ENCODE results near the gene BOK. TPM values are rescaled to one million over a fixed set of nuclear protein-coding genes. Genes with fewer than 3 reads are reported as not detected.
"Not testable (repeated sequence)": the region's sequence is repeated elsewhere in the genome, so short reads cannot be mapped to it uniquely, and the experiment has no call there.

Gene BOK
- polyA plus RNA-seq, 3 donors: 0.05 TPM; not detected in 2

DNA sequence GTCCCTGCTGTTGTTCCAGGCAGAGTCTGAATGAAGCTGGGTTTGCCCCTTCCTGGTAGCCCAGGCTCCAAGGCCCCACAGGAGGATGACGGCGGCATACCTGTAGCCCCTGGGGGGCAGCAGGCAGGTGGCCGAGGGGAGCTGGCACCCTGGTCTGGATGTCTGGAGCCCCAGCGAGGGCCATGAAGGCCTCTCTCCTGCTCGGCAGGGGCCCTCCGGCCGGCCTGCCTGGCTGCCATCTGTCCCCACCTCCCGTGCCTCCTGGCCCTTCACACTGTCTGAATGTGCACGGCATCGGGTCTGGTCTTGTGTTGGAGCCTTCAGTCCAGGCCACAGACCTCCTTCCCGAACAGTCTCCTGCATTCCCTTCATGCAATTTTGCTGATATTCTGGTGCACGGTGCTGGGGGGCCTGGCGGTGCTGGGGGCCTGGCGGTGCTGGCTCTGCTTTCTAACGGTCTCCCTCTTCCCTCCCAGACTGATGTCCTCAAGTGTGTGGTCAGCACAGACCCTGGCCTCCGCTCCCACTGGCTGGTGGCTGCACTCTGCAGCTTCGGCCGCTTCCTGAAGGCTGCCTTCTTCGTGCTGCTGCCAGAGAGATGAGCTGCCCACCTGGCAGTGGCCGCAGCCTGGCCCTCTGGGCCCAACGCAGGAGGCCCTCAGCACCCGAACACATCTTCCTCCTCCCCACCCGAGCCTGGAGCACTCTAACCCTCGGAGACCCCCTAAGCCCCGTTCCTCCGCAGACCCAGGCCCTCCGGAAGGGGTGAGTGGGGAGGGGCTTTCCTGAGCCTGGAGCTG, 13.5 kb downstream of the BOK start:
- H3K79me2 ChIP-seq (ENCODE audit: insufficient read depth, low read length): no peaks in the 10 kb centered on the region
- H3K9me3 Mint-ChIP-seq: peaks cover 0 to 3% (median 2%) of the 10 kb centered on the region in 7 donors
- WGBS (ENCODE audit: insufficient coverage): 97% methylated on average over 21 of the region's 27 CpGs
- peaks cover 0 to 6% (median 1%) of the 10 kb centered on the region in 3 donors for H3K27me3 Mint-ChIP-seq (ENCODE audit: low read depth in 3 of 3)
- peaks cover 0 to 2% of the 10 kb centered on the region in 2 donors for H3K36me3 Mint-ChIP-seq
- H3K4me1 Mint-ChIP-seq: no peaks in the 10 kb centered on the region
- no peaks in the 10 kb centered on the region for H3K4me1 ChIP-seq (ENCODE audit: control insufficient read depth in 1 of 2, insufficient read depth in 2 of 2, low read length in 2 of 2)
- DNase-seq: no peak
- no peaks in the 10 kb centered on the region for H3K36me3 ChIP-seq (replicated peaks in 1 of 2; ENCODE audit: control insufficient read depth in 1 of 2, insufficient read depth in 2 of 2, low read length in 2 of 2)
- H3K27me3 ChIP-seq (ENCODE audit: control insufficient read depth in 2 of 2, insufficient read depth in 2 of 2, low read length in 2 of 2): no peaks in the 10 kb centered on the region
- no peak overlapping the region for H3K4me2 ChIP-seq (replicated peaks; ENCODE audit: extremely low read depth, low read length, poor library complexity, severe bottlenecking)
- no peak overlapping the region for H3K9ac ChIP-seq (ENCODE audit: insufficient read depth, low read length, poor library complexity, severe bottlenecking)
- H3K4me3 Mint-ChIP-seq: no peak overlapping the region
- TF ChIP-seq, protein P1, sequence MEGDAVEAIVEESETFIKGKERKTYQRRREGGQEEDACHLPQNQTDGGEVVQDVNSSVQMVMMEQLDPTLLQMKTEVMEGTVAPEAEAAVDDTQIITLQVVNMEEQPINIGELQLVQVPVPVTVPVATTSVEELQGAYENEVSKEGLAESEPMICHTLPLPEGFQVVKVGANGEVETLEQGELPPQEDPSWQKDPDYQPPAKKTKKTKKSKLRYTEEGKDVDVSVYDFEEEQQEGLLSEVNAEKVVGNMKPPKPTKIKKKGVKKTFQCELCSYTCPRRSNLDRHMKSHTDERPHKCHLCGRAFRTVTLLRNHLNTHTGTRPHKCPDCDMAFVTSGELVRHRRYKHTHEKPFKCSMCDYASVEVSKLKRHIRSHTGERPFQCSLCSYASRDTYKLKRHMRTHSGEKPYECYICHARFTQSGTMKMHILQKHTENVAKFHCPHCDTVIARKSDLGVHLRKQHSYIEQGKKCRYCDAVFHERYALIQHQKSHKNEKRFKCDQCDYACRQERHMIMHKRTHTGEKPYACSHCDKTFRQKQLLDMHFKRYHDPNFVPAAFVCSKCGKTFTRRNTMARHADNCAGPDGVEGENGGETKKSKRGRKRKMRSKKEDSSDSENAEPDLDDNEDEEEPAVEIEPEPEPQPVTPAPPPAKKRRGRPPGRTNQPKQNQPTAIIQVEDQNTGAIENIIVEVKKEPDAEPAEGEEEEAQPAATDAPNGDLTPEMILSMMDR (IDR thresholded peaks at IDR 0.05): no peak
- H3K27ac Mint-ChIP-seq: no peak overlapping the region
- H2AFZ ChIP-seq (ENCODE audit: insufficient read depth, low read depth, low read length, poor library complexity, severe bottlenecking): no peak overlapping the region
- H3K9me3 ChIP-seq (replicated peaks in 1 of 2; ENCODE audit: control insufficient read depth in 1 of 2, insufficient read depth in 1 of 2, low read length in 2 of 2): no peaks in the 10 kb centered on the region
- no peak overlapping the region for H3K4me3 ChIP-seq (replicated peaks in 1 of 3; ENCODE audit: low read depth in 2 of 3, low read length in 3 of 3)
- intact Hi-C loops (cut with micrococcal nuclease): no loop called here
- H3K27ac ChIP-seq (ENCODE audit: low read depth in 1 of 2, low read length in 2 of 2): no peak overlapping the region
- no peaks in the 10 kb centered on the region for H4K20me1 ChIP-seq (ENCODE audit: insufficient read depth, low read length)

DNA sequence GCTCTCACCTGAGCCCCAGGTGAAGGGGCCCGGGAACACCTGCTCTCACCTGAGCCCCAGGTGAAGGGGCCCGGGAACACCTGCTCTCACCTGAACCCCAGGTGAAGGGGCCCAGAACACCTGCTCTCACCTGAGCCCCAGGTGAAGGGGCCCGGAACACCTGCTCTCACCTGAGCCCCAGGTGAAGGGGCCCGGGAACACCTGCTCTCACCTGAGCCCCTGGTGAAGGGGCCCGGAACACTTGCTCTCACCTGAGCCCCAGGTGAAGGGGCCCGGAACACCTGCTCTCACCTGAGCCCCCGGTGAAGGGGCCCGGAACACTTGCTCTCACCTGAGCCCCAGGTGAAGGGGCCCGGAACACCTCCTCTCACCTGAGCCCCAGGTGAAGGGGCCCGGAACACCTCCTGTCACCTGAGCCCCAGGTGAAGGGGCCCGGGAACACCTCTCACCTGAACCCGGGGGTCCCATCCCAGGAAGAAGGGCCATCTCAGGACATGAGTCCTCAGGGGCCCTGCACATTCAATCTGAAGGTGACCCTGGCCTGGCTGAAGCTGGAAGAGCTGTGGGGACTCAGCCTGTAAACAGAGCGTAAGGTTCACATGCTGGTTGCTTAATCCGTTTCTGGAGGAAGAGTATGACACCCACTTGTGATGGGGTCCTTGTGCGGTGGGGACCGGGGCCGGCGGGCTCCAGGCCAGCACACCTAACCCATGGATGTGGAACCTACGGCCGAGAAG, 14.5 kb downstream of the BOK start:
- WGBS (ENCODE audit: insufficient coverage): 97% methylated on average over 14 of the region's 20 CpGs
- H3K36me3 Mint-ChIP-seq; H3K4me2 ChIP-seq (replicated peaks; ENCODE audit: extremely low read depth, low read length, poor library complexity, severe bottlenecking); H3K36me3 ChIP-seq (replicated peaks in 1 of 2; ENCODE audit: control insufficient read depth in 1 of 2, insufficient read depth in 2 of 2, low read length in 2 of 2); H3K4me1 Mint-ChIP-seq; H4K20me1 ChIP-seq (ENCODE audit: insufficient read depth, low read length); H3K79me2 ChIP-seq (ENCODE audit: insufficient read depth, low read length); H3K9me3 ChIP-seq (replicated peaks in 1 of 2; ENCODE audit: control insufficient read depth in 1 of 2, insufficient read depth in 1 of 2, low read length in 2 of 2); H3K9me3 Mint-ChIP-seq; H3K4me3 ChIP-seq (replicated peaks in 1 of 3; ENCODE audit: low read depth in 2 of 3, low read length in 3 of 3); H3K27me3 ChIP-seq (ENCODE audit: control insufficient read depth in 2 of 2, insufficient read depth in 2 of 2, low read length in 2 of 2); DNase-seq; H3K27ac ChIP-seq (ENCODE audit: low read depth in 1 of 2, low read length in 2 of 2); intact Hi-C loops (cut with micrococcal nuclease); H3K4me1 ChIP-seq (ENCODE audit: control insufficient read depth in 1 of 2, insufficient read depth in 2 of 2, low read length in 2 of 2); H3K9ac ChIP-seq (ENCODE audit: insufficient read depth, low read length, poor library complexity, severe bottlenecking); H2AFZ ChIP-seq (ENCODE audit: insufficient read depth, low read depth, low read length, poor library complexity, severe bottlenecking); H3K27me3 Mint-ChIP-seq (ENCODE audit: low read depth in 3 of 3); H3K4me3 Mint-ChIP-seq: not testable (repeated sequence)
- H3K27ac Mint-ChIP-seq: peak overlapping the region in 1 of 7 donors; percentile 55
